ENCODE measurements around the gene PPP4R3A.

DNA sequence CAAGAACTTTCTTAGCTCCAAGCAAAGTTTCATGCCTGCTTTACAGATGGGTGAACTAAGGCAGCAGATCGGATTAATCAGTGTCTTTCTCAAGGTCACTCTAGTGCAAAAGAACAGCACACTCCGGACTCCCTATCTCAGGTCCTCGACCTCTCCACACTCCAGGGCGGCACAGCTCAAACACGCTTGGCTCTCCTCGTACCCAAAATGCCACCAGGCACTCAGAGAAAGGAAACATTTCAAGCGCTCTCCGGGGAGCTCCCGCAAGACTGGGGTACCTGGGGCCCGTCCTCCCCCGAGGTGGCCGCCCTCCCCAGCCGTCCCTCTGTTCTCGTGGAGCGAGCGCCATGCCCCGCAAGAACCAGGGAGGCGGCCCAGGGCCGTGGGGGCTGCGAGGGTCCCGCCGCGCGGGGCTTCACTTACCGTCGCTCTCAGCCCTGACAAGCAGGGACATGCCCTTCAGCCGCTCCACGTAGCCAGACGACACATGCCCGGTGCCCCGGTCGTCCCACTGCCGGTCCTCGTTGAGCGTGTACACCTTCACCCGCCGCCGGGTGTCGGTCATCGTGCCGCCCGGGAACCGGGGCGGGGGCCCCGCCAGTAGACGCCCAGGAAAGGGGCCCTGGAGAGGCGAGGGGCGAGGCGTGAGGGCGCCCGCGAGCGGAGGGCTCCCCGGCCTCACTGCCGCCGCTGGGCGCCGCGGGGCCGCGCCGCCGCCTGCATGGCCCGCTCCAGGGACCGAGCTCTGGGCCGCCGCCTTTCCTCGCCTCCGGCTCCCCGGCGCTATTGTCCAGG lies 830 bp downstream of the PPP4R3A start:
- TF ChIP-seq, protein P1, sequence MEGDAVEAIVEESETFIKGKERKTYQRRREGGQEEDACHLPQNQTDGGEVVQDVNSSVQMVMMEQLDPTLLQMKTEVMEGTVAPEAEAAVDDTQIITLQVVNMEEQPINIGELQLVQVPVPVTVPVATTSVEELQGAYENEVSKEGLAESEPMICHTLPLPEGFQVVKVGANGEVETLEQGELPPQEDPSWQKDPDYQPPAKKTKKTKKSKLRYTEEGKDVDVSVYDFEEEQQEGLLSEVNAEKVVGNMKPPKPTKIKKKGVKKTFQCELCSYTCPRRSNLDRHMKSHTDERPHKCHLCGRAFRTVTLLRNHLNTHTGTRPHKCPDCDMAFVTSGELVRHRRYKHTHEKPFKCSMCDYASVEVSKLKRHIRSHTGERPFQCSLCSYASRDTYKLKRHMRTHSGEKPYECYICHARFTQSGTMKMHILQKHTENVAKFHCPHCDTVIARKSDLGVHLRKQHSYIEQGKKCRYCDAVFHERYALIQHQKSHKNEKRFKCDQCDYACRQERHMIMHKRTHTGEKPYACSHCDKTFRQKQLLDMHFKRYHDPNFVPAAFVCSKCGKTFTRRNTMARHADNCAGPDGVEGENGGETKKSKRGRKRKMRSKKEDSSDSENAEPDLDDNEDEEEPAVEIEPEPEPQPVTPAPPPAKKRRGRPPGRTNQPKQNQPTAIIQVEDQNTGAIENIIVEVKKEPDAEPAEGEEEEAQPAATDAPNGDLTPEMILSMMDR (conservative IDR thresholded peaks at IDR 0.05; ENCODE audit: low read depth, low read length), result no peak
- no peak for TF ChIP-seq EZH2 (IDR thresholded peaks at IDR 0.05; ENCODE audit: borderline replicate concordance, low read depth, low read length, poor library complexity, severe bottlenecking)
